COR-L47 (cell line): ENCODE measurements around the gene RTEL1.
"Not testable (repeated sequence)": the region's sequence is repeated elsewhere in the genome, so short reads cannot be mapped to it uniquely, and the experiment has no call there.

Experiments used
- DNase-seq: peaks from one replicate; lab custom pipeline; 2025; lab: John Stamatoyannopoulos, UW

The RTEL1 gene

DNA sequence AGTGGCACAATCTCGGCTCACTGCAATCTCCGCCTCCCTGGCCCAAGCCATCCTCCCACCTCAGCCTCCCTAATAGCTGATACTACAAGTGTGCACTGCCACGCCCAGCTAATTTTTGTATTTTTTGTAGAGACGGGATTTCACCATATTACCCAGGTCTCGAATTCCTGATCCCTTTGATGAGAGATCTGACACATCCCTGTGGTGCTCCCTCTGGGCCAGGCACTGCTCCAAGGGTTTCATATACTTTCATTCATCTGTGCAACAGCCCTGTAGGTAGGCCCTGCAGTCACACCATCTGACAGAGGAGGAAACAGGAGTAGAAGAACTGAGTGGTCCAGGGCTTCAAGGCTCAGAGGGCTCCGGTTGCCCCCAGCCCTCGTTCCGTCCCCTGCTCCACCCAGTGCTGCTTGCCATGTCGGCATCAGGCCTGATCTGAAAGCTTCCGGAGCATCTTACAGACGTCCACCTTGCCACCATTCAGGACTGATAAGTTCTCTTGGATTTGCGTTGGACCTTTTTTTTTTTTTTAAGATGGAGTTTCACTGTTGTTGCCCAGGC is 53.1 kb downstream of the RTEL1 start:
- DNase-seq, result no peak

DNA sequence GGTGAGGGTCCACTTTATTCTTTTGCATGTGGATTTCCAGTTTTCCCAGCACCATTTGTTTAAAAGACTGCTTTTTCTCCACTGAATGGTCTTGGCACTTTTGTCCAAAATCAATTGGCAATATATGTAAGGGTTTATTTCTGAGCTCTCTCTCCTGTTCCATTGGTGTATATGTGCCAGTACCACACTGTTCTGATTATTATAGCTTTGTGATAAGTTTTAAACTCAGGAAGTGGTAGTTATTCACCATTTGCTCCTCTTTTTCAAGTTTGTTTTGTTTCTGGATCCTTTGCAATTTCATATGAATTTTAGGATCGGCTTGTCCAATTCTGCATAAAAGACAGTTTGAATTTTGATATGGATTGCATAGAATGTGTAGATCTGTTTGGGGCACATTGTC is 54.1 kb downstream of the RTEL1 start:
- no peak for DNase-seq

DNA sequence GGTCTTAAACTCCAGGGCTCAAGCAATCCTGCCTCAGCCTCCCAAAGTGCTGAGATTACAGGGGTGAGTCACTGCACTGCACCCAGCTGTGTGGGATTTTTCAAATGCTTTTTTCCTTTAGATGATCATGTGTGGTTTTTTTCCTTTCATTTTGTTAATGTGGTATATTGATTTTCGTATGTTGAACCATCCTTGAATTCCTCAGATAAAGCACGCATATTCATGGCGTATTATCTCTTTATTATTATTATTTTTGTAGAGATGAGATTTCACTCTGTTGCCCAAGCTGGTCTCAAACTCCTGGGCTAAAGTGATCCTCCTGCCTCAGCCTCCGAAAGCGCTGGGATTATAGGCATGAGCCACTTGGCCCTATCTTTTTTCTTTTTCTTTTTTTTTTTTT is 56.7 kb downstream of the RTEL1 start:
- DNase-seq, result no peak

DNA sequence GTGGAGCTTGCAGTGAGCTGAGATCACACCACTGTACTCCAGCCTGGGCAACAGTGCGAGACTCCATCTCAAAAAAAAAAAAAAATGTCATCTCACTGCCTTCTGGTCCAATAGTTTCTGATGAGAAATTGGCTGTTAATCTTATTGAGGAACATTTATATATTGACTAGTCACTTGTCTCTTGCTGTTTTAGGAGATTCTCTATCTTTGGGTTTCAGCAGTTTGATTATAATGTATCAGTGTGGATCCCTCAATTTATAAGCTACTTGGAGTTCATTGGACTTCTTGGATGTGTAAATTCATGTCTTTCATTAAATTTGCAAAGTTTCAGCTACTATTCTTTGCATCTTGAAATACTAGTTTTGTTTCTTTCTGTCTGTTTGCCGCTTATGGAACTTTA is 60.9 kb downstream of the RTEL1 start:
- no peak for DNase-seq

DNA sequence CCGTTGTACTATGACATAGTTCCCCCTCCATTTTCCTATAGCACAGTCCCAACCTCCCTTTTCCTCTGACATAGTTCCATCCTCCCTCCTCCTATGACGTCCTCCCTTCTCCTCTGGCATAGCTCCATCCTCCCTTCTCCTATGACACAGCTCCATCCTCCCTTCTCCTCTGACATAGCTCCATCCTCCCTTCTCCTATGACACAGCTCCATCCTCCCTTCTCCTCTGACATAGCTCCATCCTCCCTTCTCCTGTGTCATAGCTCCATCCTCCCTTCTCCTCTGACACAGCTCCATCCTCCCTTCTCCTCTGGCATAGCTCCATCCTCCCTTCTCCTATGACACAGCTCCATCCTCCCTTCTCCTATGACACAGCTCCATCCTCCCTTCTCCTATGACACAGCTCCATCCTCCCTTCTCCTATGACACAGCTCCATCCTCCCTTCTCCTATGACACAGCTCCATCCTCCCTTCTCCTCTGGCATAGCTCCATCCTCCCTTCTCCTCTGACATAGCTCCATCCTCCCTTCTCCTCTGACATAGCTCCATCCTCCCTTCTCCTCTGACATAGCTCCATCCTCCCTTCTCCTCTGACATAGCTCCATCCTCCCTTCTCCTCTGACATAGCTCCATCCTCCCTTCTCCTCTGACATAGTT is 65.0 kb downstream of the RTEL1 start:
- not testable (repeated sequence) for DNase-seq

- not testable (repeated sequence) for DNase-seq
Observed at GRCh38 chr20:63730189-63730733, 72.1 kb downstream of the RTEL1 start.

DNA sequence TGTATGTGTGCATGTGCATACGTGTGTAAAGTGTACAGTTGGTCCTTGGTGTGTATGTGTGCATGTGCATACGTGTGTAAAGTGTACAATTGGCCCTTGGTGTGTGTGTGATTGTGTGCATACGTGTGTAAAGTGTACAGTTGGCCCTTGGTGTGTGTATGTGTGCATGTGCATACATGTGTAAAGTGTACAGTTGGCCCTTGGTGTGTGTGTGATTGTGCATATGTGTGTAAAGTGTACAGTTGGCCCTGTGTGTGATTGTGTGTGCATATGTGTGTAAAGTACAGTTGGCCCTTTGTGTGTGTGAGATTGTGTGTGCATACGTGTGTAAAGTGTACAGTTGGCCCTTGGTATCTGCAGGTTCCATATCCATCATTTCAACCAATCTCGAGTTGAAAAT is 73.3 kb downstream of the RTEL1 start:
- DNase-seq, result no peak

GRCh38 chr20:63732118-63733095 is 74.3 kb downstream of the RTEL1 start:
- no peak for DNase-seq

DNA sequence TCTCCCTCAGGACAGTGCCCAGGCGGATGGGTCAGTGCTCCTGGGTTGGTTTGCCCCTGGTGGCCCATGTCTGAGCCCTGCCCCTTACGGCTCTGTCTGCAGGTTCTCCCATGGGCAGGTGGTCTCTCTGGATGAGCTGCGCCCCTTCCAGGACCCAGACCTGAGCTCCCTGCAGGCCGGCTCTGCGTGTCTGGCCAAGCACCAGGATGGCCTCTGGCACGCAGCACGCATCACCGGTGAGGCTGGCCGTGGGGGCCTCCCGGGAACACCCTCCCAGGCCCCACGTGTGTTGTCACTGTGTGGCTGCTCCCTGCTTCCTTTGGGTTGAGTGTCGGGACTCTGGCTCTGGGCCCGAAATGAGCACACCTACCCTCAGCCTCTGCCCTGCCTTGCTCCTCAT is 75.0 kb downstream of the RTEL1 start:
- DNase-seq, result no peak

- DNase-seq, result no peak
Observed at GRCh38 chr20:63733579-63734081, 75.5 kb downstream of the RTEL1 start.

- no peak for DNase-seq
Observed at GRCh38 chr20:63734111-63734945, 76.2 kb downstream of the RTEL1 start.

- DNase-seq, result no peak
Observed at GRCh38 chr20:63734946-63735858, 77.1 kb downstream of the RTEL1 start.

DNA sequence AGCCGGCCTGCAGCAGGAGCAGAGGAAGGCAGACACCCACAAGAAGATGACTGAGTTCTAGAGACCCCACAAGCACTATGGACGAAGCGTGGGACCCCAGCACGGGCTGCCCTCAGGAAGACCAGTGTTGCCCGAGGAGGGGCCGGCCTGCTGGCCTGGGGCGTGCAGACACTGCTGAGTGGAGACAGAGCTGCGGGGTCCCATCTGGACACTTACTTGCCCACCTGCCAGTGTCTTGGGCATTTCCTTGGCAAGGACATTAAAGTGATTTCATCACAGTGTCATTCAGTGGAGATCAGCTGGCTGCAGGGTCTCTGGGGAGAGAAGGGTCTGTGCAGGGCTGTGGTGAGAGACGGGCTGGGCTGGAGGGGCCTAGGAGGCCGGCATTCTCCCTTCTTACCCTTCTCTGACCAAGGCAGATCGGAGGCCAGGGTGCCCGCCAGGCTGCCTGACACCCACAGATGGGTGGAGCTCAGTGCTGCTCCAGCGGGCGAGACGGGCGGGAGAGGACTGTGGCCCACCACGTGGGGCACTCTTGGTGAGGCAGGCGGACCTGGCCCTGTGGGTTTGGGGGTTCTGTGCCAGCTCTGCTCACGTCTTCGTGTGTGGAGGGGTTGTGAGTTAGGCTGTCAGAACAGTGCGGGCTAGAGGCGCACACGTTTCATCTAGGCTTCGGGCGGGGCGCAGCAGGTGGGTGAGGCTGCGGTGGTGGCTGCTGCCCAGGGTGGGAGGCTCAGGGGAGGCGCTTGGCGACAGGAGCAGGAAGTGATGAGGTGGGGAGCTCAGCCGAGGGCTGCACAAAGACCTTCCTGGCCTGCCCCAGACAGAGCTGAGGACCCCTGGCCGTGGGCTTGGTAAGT is 78.0 kb downstream of the RTEL1 start, which contains the start of gene LIME1:
Gene LIME1, plus strand, starts transcription at position 806 of the 860 bp plus-strand sequence. CDS start 886 bp downstream, outside the sequence.
- no peak for DNase-seq

GRCh38 chr20:63736893-63737694 is 79.0 kb downstream of the RTEL1 start:
- no peak for DNase-seq

DNA sequence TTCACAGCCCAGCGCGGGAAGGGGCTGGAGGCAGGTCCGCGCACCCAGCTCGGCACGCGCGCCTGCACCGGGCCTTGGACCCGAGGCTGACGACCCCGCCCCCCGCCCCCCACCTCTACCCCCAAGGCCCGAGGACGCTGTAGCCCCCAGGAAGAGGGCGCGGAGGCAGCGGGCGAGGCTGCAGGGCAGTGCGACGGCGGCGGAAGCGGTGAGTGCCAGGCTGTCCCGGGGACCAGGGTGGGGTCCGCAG is 79.5 kb downstream of the RTEL1 start:
- DNase-seq, result no peak

- DNase-seq, result no peak
Observed at GRCh38 chr20:63737945-63738686, 80.0 kb downstream of the RTEL1 start.

- DNase-seq, result no peak
Observed at GRCh38 chr20:63738687-63739129, 80.6 kb downstream of the RTEL1 start.
